ENCODE results near the gene TBL1X.

TBL1X gene

DNA sequence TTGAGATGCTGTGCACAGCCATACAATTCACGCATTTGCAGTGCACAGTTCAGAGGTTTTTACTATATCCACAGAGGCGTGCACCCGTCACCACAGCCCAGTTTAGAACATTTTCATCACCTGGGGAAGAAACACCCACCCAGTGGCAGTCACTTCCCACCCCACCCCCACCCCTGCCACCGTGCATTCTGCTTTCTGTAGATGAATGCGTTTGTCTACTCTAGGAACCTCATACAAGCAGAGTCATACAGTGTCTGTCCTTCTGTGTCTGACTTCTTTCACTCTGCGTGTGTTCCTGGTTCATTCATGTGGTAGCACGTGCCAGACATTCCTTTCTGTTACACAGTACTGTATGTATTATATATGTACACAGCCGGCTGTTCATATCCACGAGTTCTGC, 122.8 kb downstream of the TBL1X start:
- TF ChIP-seq ZNF274 (IDR thresholded peaks at IDR 0.05; ENCODE audit: low read depth, low read length), result no peak
- no peak overlapping the region for H3K4me3 ChIP-seq (ENCODE audit: low read length)

DNA sequence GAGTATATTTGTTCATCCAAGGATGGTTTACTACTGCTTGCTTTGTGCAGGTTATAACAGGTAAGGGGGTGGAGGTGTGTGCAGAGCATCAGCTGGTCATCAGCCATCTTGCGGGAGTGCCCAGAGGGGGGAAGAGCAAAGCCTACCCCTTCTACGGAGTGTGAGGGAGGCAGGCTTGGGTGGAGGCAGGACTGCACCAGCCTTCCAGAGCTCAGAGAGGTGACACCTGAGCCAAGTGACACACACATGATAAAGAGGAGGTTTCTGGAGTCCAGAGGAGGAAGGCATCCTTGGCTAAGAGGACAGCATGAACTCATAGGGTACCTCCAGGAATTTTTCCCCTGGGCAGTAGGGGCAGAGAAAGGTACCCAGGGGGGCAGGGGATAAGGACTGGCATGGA, 126.6 kb downstream of the TBL1X start:
- no peak for TF ChIP-seq ZNF274 (IDR thresholded peaks at IDR 0.05; ENCODE audit: low read depth, low read length)

DNA sequence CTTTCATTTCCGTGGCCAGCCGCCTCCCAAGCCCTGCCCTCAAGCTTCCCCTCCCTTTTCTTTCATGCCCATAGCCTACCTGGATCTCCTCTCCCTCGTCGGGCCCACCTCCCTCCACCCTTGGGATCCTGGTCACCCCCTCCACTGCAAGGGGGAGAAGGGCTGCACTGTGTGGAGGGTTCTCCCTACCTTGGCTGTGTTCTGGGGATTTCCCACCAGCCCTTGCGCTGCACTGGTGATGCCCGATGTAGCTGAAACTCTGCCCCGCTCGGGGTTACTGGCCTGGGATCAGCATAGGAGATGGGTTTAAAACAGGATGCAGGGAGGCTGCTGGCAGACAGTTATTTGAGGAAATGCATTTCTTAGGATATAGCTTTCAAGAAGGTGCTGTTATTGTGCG, 128.9 kb downstream of the TBL1X start:
- no peak overlapping the region for H3K4me3 ChIP-seq (ENCODE audit: low read length)
- TF ChIP-seq ZNF274 (IDR thresholded peaks at IDR 0.05; ENCODE audit: low read depth, low read length), result no peak

More for the DNA sequence above, 126.6 kb downstream of the TBL1X start:
- H3K4me3 ChIP-seq (ENCODE audit: low read length), result no peak overlapping the region

DNA sequence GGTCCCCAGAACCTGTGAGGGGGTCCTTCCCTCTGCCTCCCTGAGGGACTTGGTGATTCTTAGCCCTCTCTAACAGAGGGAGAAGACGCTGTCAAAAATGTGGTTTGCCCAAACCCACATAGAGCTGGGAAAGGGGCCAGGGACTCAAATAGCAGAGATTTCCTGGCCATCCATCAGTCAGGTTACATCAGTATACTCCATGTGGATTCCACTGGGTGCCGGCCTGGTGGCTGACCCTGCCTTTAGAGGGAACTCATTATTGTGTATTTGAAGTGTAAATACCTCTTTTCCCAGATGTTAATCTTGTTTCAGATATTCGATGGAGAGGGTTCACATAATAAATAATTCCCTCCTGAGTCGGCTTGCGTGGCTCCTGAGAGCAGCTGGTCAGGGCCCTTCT, 130.3 kb downstream of the TBL1X start:
- TF ChIP-seq ZNF274 (IDR thresholded peaks at IDR 0.05; ENCODE audit: low read depth, low read length), result no peak
- H3K4me3 ChIP-seq (ENCODE audit: low read length), result no peak overlapping the region

DNA sequence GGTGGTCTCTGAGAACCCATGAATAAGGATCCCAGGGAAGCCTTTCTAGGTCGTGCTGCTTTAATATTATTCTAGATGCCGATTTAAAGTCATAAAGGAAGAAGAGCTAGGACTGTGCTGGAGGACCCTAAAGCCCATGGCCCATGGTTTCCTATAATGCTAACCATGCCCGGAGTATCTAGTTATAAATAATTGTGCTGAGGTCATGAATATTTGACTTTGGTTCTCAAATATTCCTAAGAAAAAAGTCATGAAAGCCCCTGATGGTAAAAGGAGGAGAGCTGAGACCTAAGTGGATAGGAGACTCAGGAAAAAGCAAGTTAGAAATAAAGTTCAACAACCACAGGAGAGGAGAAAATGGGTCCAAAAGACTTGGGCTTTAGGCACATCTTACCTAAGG, 132.0 kb downstream of the TBL1X start:
- TF ChIP-seq ZNF274 (IDR thresholded peaks at IDR 0.05; ENCODE audit: low read depth, low read length), result no peak
- no peak overlapping the region for H3K4me3 ChIP-seq (ENCODE audit: low read length)

GRCh38 chrX:9597361-9598035, 132.6 kb downstream of the TBL1X start:
- TF ChIP-seq ZNF274 (IDR thresholded peaks at IDR 0.05; ENCODE audit: low read depth, low read length), result no peak
- H3K4me3 ChIP-seq (ENCODE audit: low read length), result no peak overlapping the region

DNA sequence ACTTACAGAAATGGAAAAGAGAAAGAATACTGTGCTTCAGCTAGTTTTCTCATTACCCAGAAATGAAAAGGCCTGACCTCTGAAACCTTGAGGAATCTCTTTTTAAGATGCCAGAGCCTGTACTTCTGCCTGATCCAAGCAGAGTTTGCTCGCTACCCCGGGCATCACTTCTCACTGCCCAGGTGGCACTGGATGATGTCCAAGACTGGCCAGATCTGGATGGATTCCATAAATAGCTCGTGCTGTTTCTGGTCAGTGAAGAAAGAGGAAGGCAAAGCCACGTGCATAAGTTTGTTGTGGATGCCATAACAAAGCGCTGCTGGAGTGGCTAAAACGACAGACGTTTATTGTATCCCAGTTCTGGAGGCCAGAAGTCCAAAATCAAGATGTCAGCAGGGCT, 133.5 kb downstream of the TBL1X start:
- no peak for TF ChIP-seq ZNF274 (IDR thresholded peaks at IDR 0.05; ENCODE audit: low read depth, low read length)
- no peak overlapping the region for H3K4me3 ChIP-seq (ENCODE audit: low read length)

GRCh38 chrX:9604111-9604907, 139.5 kb downstream of the TBL1X start:
- no peak for TF ChIP-seq ZNF274 (IDR thresholded peaks at IDR 0.05; ENCODE audit: low read depth, low read length)
- H3K4me3 ChIP-seq (ENCODE audit: low read length), result no peak overlapping the region

DNA sequence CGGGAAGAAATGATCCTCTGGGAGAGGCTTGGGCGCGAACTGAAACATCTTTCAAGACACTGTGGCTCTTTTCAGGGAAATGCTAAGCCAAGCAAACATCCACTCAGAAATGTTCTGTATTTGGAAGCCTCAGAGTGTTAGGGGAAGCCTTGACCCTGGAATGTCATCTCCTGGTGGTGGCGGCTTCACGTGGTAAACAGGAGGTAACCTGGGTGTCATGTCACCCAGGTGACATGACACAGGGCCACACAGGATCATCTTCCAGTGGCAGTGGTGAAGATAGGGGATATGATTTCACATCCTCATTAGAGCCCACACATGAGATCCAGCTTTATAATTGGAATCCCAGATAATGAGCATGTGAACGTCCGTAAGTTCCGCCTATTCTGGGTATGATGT, 140.0 kb downstream of the TBL1X start:
- no peak overlapping the region for H3K4me3 ChIP-seq (ENCODE audit: low read length)
- no peak for TF ChIP-seq ZNF274 (IDR thresholded peaks at IDR 0.05; ENCODE audit: low read depth, low read length)

DNA sequence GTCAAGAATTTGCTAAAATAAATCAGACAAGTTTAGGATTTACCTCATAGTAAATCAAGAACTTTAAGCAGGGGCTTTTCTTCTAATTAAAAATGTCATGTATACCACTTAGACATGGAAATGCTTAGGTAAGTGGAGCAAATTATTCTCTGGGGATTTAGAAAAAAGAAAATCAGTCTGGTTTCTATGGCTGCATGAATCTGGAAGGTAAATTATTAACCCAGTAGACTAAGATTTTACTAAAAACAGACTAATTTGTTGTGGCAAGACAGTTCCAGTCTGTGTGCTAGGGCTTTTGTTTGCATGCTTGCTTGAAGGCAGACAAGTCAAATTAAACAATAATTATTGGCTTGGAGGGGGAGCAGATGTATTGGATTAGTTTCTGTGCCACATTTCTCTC, 140.6 kb downstream of the TBL1X start:
- no peak for TF ChIP-seq ZNF274 (IDR thresholded peaks at IDR 0.05; ENCODE audit: low read depth, low read length)
- H3K4me3 ChIP-seq (ENCODE audit: low read length), result no peak overlapping the region

- TF ChIP-seq ZNF274 (IDR thresholded peaks at IDR 0.05; ENCODE audit: low read depth, low read length), result no peak
- H3K4me3 ChIP-seq (ENCODE audit: low read length), result no peak overlapping the region
Observed at GRCh38 chrX:9606971-9607370, 142.1 kb downstream of the TBL1X start.

- H3K4me3 ChIP-seq (ENCODE audit: low read length), result no peak overlapping the region
- TF ChIP-seq ZNF274 (IDR thresholded peaks at IDR 0.05; ENCODE audit: low read depth, low read length), result no peak
Observed at GRCh38 chrX:9609499-9609898, 144.6 kb downstream of the TBL1X start.

GRCh38 chrX:9609987-9610386, 145.1 kb downstream of the TBL1X start:
- no peak for TF ChIP-seq ZNF274 (IDR thresholded peaks at IDR 0.05; ENCODE audit: low read depth, low read length)
- H3K4me3 ChIP-seq (ENCODE audit: low read length), result no peak overlapping the region

DNA sequence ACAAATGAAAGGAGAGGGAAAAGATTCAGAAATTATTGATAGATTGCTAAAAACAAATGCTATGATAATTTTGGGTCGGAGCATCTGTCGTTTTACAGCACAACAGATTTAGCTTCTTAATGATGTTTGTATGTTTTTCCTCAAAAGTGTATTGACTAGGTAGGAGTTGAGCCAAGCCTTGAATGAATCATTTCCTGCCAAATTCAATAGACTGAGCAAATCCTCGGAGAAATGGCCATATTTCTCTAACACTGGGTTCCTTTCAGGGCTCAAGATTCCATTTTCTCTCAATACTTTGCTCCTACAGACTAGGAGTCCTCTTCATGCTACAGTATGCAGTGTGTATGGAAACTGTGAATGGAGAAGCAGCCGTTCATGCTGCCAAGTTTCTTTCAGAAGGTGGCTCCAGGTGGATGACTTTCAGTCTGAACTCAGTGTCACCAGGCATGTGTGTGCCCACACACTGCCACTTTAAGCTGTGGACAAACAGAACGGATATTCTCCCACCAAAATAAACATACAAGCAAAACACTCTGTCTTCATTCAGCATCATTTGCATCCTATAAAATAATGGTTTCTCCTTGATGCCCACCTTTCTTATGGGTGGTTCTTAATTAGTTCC, 146.0 kb downstream of the TBL1X start:
- TF ChIP-seq ZNF274 (IDR thresholded peaks at IDR 0.05; ENCODE audit: low read depth, low read length), result no peak

More for the DNA sequence above, 146.0 kb downstream of the TBL1X start:
- H3K4me3 ChIP-seq (ENCODE audit: low read length), result no peak overlapping the region
